GM12801 (cell line): ENCODE measurements around the gene PGBD1.

Experiments
- CTCF ChIP-seq: IDR thresholded peaks from one replicate; pipeline ENCODE4 v1.5.1; 2011; ENCODE audit warnings: control low read depth; ENCODE audit not compliant: insufficient read length; ENCODE audit errors: extremely low read depth

PGBD1 gene

DNA sequence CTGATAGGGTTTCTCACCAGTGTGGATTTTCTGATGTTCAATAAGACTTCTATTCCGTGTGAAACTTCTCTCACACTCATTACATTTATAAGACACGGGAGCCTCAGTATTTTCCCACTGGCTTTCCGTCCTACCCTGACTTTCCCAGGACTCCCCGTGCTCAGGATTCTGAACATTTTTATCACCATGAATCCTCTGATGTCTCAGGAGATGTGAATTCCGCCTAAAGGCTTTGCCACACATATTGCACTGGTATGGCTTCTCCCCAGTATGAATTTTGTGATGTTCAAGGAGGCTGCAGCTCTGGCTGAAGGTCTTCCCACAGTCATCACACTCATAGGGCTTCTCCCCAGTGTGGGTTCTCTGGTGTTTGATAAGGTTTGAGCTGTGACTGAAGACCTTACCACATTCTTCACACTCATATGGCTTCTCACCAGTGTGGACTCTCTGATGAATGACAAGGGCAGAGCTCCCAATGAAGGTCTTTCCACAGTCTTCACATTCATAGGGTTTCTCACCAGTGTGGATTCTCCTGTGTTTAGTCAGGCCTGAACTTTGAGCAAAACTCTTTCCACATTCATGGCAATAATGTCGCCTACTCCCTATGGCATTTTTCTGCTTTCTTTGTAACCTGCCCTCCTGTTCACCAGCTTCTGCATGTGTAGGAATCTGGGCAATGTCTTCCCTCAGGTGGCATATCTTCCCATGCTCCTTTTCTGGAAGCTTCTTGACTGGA is 36.0 kb upstream of the PGBD1 start:
- TF ChIP-seq CTCF: no peak

GRCh38 chr6:28248916-28249315 is 32.5 kb upstream of the PGBD1 start:
- no peak for TF ChIP-seq CTCF

DNA sequence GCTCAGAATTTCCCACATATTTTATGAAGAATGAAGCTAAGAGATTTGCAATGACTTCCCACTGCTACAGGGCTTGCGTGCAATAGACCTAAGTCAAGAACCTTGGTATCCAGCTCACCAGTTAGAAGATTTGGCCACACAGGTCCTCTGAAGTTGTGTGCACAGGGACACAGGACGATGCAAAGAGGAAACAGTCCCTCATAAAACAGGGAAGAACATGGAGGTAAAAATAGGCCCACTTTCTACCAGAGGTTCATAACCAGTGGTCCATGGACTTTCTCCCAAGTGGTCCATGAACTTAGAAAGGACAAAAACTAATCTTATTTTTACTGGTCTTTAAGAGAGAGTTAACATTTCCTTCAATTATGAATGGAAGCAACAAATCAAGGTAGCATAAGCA is 30.6 kb upstream of the PGBD1 start:
- no peak for TF ChIP-seq CTCF

DNA sequence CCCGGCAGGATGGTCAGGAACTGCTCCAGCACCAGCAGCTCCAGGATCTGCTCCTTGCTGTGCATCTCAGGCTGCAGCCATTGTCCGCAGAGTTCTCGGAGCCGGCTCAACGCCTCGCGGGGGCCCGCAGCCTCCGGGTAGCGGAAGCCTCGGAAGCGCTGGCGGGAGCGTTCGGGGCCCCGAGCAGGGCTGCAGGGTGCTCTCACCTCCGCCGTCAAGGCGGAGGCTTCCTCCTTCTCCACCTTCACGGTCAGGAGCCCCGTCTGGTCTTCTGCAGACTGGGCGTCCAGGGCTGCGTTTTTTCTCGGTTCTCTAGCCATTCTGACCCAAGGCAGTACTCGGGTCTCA is 29.7 kb upstream of the PGBD1 start:
- TF ChIP-seq CTCF: no peak

- TF ChIP-seq CTCF: no peak
These were observed 29.1 kb upstream of the PGBD1 start, which contains the start of gene ZKSCAN4 for GRCh38 chr6:28252009-28252975. Gene ZKSCAN4 (minus strand): TSS chr6:28252269. CDS start chr6:28251980, 289 bp downstream.

GRCh38 chr6:28254121-28254519 is 27.3 kb upstream of the PGBD1 start:
- TF ChIP-seq CTCF: no peak

GRCh38 chr6:28257042-28257441 is 24.3 kb upstream of the PGBD1 start:
- no peak for TF ChIP-seq CTCF
